HG03342 (cell line): ENCODE measurements around the gene ABI3.
A peak's percentile ranks its signal among the peaks of the same experiment; 100 is the strongest.

Experiments
- ATAC-seq: cut with Tn5 transposase; IDR thresholded peaks from one replicate; pipeline ENCODE4 v1.9.1; 2021; ENCODE audit warnings: mild to moderate bottlenecking, moderate library complexity; ENCODE audit not compliant: unreplicated experiment

ABI3 gene

GRCh38 chr17:49196520-49196919 is 14.0 kb upstream of the ABI3 start:
- ATAC-seq = no peak

- ATAC-seq = no peak
Observed at GRCh38 chr17:49197346-49197998, 13.0 kb upstream of the ABI3 start.

GRCh38 chr17:49198211-49198610 is 12.3 kb upstream of the ABI3 start:
- ATAC-seq = no peak

GRCh38 chr17:49200423-49201083 is 10.0 kb upstream of the ABI3 start:
- ATAC-seq = no peak

- no peak for ATAC-seq
Observed at GRCh38 chr17:49201481-49201927, 9.0 kb upstream of the ABI3 start.

- no peak for ATAC-seq
Observed at GRCh38 chr17:49203796-49204195, 6.7 kb upstream of the ABI3 start.

GRCh38 chr17:49204516-49204915 is 6.0 kb upstream of the ABI3 start:
- no peak for ATAC-seq

- ATAC-seq = no peak
Observed at GRCh38 chr17:49209061-49209571, 1.4 kb upstream of the ABI3 start.

- no peak for ATAC-seq
Observed at GRCh38 chr17:49213399-49213798, 2.9 kb downstream of the ABI3 start.

GRCh38 chr17:49213847-49214246 is 3.3 kb downstream of the ABI3 start:
- no peak for ATAC-seq

- ATAC-seq = no peak
Observed at GRCh38 chr17:49214676-49215360, 4.3 kb downstream of the ABI3 start.

- no peak for ATAC-seq
Observed at GRCh38 chr17:49216482-49216881, 6.0 kb downstream of the ABI3 start.

GRCh38 chr17:49216953-49217650 is 6.6 kb downstream of the ABI3 start:
- no peak for ATAC-seq

- ATAC-seq = peak; percentile 40
Observed at GRCh38 chr17:49217651-49218413, 7.3 kb downstream of the ABI3 start.

GRCh38 chr17:49218941-49219913 is 8.7 kb downstream of the ABI3 start:
- ATAC-seq = peak; percentile 32

- no peak for ATAC-seq
Observed at GRCh38 chr17:49219987-49220386, 9.5 kb downstream of the ABI3 start.

- ATAC-seq = no peak
Observed at GRCh38 chr17:49223168-49223516, 12.6 kb downstream of the ABI3 start.

GRCh38 chr17:49223517-49224197 is 13.2 kb downstream of the ABI3 start:
- ATAC-seq = no peak
